Fibroblast of pulmonary artery (primary cell): ENCODE results near the gene PRCC.

Experiments
- DNase-seq: peaks from one replicate; pipeline ENCODE4 v3.0.0-alpha.2; 2010; ENCODE audit warnings: low read depth
- H3K4me3 ChIP-seq: replicated peaks from 2 replicates; pipeline ENCODE4 v1.5.1; 2011; ENCODE audit warnings: low read depth, mild to moderate bottlenecking, control low read depth, low read length, moderate library complexity
- CTCF ChIP-seq: IDR thresholded peaks from 2 replicates; pipeline ENCODE4 v1.5.1; 2011; ENCODE audit warnings: mild to moderate bottlenecking, control low read depth, low read length, inconsistent platforms; ENCODE audit errors: missing control alignments

PRCC gene

GRCh38 chr1:156740741-156741480 lies 26.4 kb upstream of the PRCC start, which contains the start of gene MRPL24:
Gene MRPL24 (minus strand): TSS chr1:156741088. CDS start chr1:156738704, 2,384 bp downstream.
- peak; percentile 99 for DNase-seq
- H3K4me3 ChIP-seq, result peak within 1 kb of the TSS; percentile 81
- TF ChIP-seq CTCF, result no peak

GRCh38 chr1:156741481-156741983 lies 25.8 kb upstream of the PRCC start:
- peak overlapping the region; percentile 8 for H3K4me3 ChIP-seq
- no peak for TF ChIP-seq CTCF
- DNase-seq, result no peak

GRCh38 chr1:156742017-156742416 lies 25.3 kb upstream of the PRCC start:
- H3K4me3 ChIP-seq, result no peak overlapping the region
- DNase-seq, result no peak
- no peak for TF ChIP-seq CTCF

GRCh38 chr1:156742801-156743200 lies 24.5 kb upstream of the PRCC start:
- TF ChIP-seq CTCF, result no peak
- no peak for DNase-seq
- no peak overlapping the region for H3K4me3 ChIP-seq

- no peak for TF ChIP-seq CTCF
- no peak for DNase-seq
- no peak overlapping the region for H3K4me3 ChIP-seq
These were observed 23.7 kb upstream of the PRCC start for GRCh38 chr1:156743367-156744302.

- no peak overlapping the region for H3K4me3 ChIP-seq
- no peak for DNase-seq
- no peak for TF ChIP-seq CTCF
These were observed 23.0 kb upstream of the PRCC start for GRCh38 chr1:156744344-156744743.
